Measurements from ENCODE around the gene CERS6. TPM values are rescaled to one million over a fixed set of nuclear protein-coding genes. Genes with fewer than 3 reads are reported as not detected.

CERS6 gene
- total and polyA plus RNA-seq, 2 of the 8 experiments (the other 6 are each of a cell fraction or from before 2014, with no cell fraction given) = 6.8 to 28.2 TPM

GRCh38 chr2:168601741-168602140, 145.7 kb downstream of the CERS6 start:
- H4K8ac ChIP-seq (ENCODE audit: extremely low read depth, insufficient read depth, low read length) = no peak overlapping the region
- H3K4ac ChIP-seq (replicated peaks; ENCODE audit: insufficient read length, low read depth, low read length) = no peak overlapping the region
- no peak overlapping the region for H3K56ac ChIP-seq (replicated peaks; ENCODE audit: insufficient read length, low read depth, low read length)
- WGBS, 2 experiments (ENCODE audit: extremely low coverage in 1 of 2, insufficient coverage in 1 of 2, insufficient read length in 1 of 2, insufficient replicate concordance in 2 of 2, low coverage in 1 of 2, low lambda C conversion rate in 2 of 2, missing lambda C conversion rate in 1 of 2) = 82% methylated on average over 3 of the region's 3 CpGs; no CpG with 5 or more reads in 1 of the 2 experiments
- H3K14ac ChIP-seq (ENCODE audit: insufficient read length) = no peak overlapping the region
- TF ChIP-seq POLR2AphosphoS5 (IDR thresholded peaks at IDR 0.05; ENCODE audit: low read depth, low read length) = no peak
- TF ChIP-seq SP1 (IDR thresholded peaks at IDR 0.05; ENCODE audit: low read depth, low read length) = no peak
- TF ChIP-seq EP300 (IDR thresholded peaks at IDR 0.05; ENCODE audit: borderline replicate concordance in 1 of 2, low read depth in 2 of 2, low read length in 2 of 2) = no peak
- TF ChIP-seq RBBP5 (IDR thresholded peaks at IDR 0.05; ENCODE audit: borderline replicate concordance, low read depth, low read length) = no peak
- TF ChIP-seq GABPA (IDR thresholded peaks at IDR 0.05; ENCODE audit: borderline replicate concordance, insufficient read depth, low read length) = no peak
- no peak overlapping the region for H4K91ac ChIP-seq (replicated peaks; ENCODE audit: insufficient read length, low read length)
- no peaks in the 10 kb centered on the region for H3K27me3 ChIP-seq (replicated peaks in 1 of 4; ENCODE audit: control insufficient read depth in 3 of 4, extremely low read depth in 1 of 4, insufficient read depth in 3 of 4, low read length in 3 of 4)
- peaks cover 0 to 25% of the 10 kb centered on the region in 2 experiments; a peak in 1 of 4 replicates for H3K79me2 ChIP-seq (ENCODE audit: control insufficient read depth in 1 of 2, insufficient read depth in 2 of 2, low read length in 2 of 2)
- H3K79me1 ChIP-seq (ENCODE audit: low read depth, low read length) = no peaks in the 10 kb centered on the region
- H3K23me2 ChIP-seq (ENCODE audit: low read depth, low read length) = no peaks in the 10 kb centered on the region
- H3K4me3 ChIP-seq (ENCODE audit: extremely low read depth in 1 of 4, insufficient read depth in 2 of 4, low read depth in 3 of 4, low read length in 4 of 4) = no peak overlapping the region
- FAIRE-seq (no peak), DNase-seq (ENCODE audit: low read depth in 1 of 2, low spot score in 2 of 2) (no peak)
- no peak overlapping the region for H2BK15ac ChIP-seq (ENCODE audit: low read length)
- peaks cover 10 to 16% of the 10 kb centered on the region in 2 experiments for H3K9me3 ChIP-seq (ENCODE audit: insufficient read depth in 2 of 2, low read depth in 1 of 2, low read length in 1 of 2)
- H3K4me2 ChIP-seq (ENCODE audit: insufficient read depth in 1 of 2, low read depth in 2 of 2, low read length in 2 of 2) = no peak overlapping the region
- peaks cover 0 to 16% (median 0%) of the 10 kb centered on the region in 4 experiments; a peak in 3 of 8 replicates for H3K36me3 ChIP-seq (ENCODE audit: control insufficient read depth in 2 of 4, insufficient read depth in 4 of 4, low read length in 3 of 4)
- H3K9ac ChIP-seq (replicated peaks in 1 of 4; ENCODE audit: extremely low read depth in 1 of 4, low read depth in 3 of 4, low read length in 3 of 4) = no peak overlapping the region
- ChIA-PET POLR2A (ENCODE audit: partially characterized antibody) (no interaction called here), CTCF (ENCODE audit: partially characterized antibody) (no interaction called here)
- no peak overlapping the region for H3K18ac ChIP-seq (ENCODE audit: extremely low read depth, low read length)
- H2BK20ac ChIP-seq (ENCODE audit: low read length) = no peak overlapping the region
- no peak overlapping the region for H2BK12ac ChIP-seq (ENCODE audit: low read depth, low read length)
- peaks cover 0 to 4% (median 1%) of the 10 kb centered on the region in 4 experiments; a peak in 2 of 7 replicates for H3K4me1 ChIP-seq (replicated peaks in 1 of 4; ENCODE audit: control insufficient read depth in 3 of 4, insufficient read depth in 4 of 4, low read length in 3 of 4)
- H3K23ac ChIP-seq (ENCODE audit: insufficient read length) = no peak overlapping the region
- no peak overlapping the region for H4K5ac ChIP-seq (ENCODE audit: insufficient read length, low read depth, low read length)
- no peak overlapping the region for H2AFZ ChIP-seq (ENCODE audit: low read length)
- no peaks in the 10 kb centered on the region for H4K20me1 ChIP-seq (replicated peaks in 1 of 2; ENCODE audit: control insufficient read depth in 1 of 2, insufficient read depth in 2 of 2, low read length in 2 of 2)
- H2BK5ac ChIP-seq (ENCODE audit: low read depth, low read length) = no peak overlapping the region
- H2AK5ac ChIP-seq (ENCODE audit: low read depth, low read length) = no peak overlapping the region
- H2BK120ac ChIP-seq (replicated peaks; ENCODE audit: low read depth, low read length) = no peak overlapping the region
- H3K27ac ChIP-seq (ENCODE audit: low read depth, low read length) = no peak overlapping the region
